CD4-positive, alpha-beta T cell treated with Interleukin-4 for 4 hours (primary cell): ENCODE data around the gene ANGPTL2.

Experiments used
- DNase-seq: peaks from one replicate; pipeline ENCODE4 v3.0.0-alpha.2; 2020

The ANGPTL2 gene

DNA sequence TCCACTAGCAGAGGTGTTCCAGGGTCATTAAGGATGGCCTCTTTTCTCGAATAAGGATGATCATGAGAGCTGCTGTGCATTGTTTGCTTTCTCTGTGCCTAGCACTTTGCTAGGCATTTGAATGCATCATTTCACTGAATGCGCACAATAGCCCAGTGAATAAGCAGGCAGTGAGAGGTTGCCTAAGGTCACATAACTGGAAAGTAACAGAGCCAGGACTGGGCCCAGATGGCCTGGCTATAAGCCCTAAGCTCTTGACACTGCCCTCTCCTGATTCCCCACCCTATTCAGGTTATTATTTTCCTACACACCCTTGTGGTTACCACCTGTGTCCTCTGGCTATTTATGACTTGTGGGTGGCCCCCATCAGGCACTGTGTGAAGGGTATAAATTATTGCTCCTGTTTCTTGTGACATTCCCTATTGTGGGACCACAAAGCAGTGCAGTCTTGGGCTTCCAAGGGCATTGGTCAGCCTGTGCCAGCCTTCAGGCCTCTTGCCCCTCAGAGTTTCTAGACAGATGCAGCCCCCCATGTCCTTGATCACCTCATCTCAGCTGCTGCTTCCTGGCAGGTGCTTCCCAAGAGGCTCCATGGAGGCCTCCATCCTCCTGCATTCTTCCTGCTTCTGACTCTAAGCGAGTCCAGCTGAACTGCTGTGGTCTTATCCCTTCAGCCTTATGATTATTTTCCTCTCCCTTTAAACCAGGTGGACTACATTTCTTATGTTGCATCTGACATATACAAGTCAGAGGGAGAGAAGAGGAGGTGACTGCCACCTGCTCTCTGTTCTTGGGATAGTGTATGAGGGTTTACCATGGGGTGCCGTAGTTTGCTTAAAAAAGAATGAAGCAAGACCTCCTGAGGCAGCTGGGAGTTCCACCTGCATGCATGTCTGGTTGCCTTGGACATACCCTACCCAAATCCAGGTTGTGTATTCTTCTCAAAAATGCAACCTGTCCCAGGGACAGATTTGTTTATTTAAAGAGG, 47.6 kb downstream of the ANGPTL2 start:
- no peak for DNase-seq

DNA sequence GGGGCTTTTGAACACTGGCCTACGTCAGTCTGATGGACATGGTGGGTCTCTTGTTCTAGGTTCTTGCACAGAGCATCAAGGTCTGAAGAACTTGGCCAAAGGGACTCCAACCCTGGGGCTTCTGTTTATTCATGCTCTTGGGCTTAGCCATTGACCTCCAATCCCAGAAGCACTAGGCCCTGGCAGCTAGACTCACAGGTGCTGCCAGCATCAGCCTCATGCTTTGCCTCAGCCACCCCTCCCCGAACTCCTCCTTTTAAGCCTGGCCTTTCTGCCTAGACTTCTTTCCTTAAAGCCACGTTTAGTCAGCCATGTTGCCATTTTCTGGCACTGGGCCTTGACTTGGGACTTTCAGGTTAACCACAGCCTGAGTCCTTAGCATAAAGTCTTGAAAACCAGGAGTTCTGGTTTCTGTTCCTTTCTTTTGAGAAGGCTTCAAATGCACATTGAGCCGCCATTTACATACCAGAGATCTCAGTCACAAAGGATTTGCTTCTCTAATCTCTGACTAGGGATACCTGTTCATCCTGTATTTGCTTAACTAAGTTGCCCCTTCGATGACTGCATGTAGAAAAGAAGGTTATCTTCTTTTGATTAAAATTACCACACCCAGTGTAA, 54.7 kb downstream of the ANGPTL2 start:
- DNase-seq, result no peak

DNA sequence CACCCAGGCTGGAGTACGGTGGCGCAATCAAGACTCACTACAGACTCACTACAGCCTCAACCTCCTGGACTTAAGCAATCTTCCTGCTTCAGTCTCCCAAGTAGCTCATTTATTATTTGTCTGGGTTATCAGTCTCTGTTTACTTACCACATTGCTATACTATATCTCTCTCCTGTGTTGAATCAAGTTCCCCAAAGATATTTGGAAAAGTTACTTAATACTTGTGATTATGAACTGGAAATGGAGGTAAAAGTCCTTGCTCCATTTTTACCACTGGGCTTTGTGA, 55.6 kb downstream of the ANGPTL2 start:
- DNase-seq, result no peak

DNA sequence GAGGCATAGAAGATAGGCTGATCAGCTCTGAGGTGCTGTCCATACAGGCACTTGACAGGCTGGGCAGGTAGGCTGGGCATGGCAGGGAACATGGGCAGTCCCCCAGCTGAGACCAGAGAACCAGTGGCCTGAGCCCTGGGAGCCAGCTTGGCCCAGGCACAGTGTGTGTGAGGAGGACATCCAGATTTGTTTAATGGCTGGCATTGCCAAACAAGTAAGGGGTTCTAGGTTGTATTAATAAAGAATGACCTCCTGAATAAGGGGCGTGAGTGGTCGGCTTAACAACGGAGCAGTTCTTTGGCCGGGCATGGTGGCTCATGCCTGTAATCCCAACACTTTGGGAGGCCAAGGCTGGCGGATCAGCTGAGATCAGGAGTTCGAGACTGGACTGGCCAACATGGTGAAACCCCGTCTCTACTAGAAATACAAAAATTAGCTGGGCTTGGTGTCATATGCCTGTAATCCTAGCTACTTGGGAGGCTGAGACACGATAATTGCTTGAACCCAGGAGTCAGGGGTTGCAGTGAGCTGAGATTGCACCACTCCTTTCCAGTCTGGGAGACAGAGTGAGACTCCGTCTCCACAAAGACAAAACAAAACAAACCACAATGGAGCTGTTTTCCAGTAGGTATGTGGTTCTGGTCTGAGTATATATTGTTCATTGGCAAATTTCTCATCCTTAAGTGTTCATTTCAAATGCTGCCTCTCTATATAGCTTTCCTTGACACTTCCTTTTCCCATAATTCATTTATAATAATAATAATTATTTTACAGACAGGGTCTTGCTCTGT, 56.2 kb downstream of the ANGPTL2 start:
- no peak for DNase-seq

DNA sequence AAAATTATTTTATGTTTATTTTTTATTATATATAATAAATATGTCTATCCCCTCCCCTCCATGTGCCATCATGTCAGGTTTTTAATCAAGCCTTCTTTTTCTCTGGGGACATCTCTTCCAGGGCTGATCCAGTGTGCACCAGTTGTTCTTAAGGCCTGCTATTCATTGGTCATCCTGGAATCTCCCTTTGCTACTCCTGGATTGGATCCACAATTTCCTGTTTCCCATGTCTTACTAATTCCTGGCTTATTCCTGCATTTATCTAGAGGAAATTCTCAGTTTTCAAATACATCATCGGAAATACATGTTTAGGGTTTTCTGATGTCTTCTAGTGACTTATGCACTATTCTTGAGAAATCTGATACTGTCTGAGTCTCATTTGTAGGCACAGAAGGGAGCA, 56.8 kb downstream of the ANGPTL2 start:
- DNase-seq, result no peak

DNA sequence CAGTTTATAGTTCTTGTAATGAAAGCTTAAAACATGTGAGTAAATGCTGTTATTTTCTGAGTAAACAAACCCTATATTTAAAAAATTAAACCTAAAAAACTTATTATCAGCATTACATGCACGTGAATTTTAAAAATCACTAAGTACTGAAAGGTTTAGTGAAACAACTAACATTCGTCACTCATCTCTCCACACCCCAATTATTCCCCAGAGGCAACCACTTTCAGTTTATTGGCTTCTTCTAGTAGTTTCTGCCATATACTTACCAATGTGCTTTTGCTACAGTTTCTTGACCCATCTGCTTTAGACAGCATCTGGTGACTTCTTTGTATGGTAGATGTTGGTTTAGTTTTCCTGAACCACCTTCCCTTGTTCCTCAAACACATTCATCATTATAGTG, 58.1 kb downstream of the ANGPTL2 start:
- no peak for DNase-seq

DNA sequence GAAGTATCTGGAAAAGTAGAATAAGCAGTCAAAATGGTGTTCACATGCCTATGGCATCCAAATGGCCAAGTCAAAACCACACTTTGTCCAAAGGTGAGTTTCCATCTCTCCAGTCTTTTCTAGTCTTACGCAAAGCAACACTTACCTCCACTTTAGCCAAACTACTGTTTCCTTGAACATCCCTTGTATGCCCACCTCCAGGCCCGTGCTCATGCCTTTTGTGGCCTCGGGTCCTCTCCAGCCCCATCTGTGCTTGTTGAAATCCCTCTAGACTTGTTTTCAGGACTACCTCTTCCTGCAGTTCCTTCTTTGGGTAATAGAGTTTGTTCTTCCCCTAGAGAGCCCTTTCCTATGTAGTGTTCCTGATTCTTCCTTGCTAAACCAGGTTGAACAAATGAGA, 61.0 kb downstream of the ANGPTL2 start:
- DNase-seq, result no peak

DNA sequence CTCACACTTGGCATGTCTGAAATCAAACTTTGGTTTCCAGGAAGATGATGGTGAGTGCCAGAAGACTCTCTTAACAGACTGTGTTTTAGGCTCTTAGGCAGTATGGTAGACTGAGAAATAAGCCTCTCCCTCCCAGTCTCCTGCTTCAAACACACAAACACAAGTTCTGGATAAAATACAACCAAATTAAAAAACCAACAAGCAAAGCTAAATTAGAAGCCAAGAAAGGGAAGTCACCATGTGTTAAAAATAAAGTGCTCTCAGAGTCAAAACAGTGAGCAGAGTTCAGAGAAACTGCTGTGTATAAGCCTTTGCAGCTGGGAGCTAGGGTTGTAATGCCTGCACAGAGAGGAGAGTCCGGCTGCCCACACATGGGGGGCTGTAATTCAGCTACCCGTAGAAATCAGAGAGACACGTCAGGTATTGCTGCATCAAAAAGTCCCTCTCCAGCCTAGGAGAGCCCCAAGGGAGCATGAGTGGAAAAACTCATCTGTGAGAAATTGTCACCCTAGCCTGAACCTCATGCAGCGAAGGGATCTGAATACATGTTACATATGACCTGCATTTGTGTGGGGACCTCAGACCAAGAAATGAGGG, 62.6 kb downstream of the ANGPTL2 start:
- DNase-seq, result no peak

DNA sequence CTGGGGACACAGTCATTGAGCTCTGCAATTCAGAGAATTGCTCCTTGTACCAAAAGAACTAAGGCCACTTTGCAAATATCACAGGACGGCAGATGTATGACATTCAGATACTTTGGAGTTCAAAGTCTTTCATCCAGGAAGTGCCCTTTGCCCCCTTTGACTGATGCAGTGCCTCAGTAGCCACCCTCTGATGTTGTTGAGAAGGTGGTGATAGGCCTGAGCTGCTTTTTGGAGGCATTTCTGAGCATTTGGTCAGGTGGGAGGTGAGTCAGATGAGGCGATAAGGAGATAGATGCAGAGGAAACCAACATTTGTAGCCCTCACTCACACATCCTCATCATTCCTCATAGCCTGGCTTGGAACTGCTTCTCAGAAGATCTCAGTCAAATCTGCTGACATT, 63.4 kb downstream of the ANGPTL2 start:
- DNase-seq, result no peak

DNA sequence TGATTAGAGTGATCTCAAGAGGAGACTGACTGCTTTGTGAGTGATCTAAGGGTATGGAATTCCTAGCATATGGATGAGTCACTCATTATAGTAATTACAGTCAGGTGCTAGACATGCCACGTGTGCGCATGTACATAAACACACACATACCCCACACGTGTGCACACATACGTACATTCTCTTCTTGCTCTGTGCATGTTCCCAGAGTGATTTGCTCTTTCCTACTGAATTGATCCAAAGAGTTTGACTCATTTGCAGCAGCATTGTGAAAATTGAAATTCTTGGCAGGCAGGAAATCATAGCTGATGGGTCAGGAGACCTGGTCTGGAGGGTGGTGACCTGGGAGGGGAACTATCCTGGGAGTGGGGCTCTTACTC, 63.8 kb downstream of the ANGPTL2 start:
- DNase-seq, result no peak

DNA sequence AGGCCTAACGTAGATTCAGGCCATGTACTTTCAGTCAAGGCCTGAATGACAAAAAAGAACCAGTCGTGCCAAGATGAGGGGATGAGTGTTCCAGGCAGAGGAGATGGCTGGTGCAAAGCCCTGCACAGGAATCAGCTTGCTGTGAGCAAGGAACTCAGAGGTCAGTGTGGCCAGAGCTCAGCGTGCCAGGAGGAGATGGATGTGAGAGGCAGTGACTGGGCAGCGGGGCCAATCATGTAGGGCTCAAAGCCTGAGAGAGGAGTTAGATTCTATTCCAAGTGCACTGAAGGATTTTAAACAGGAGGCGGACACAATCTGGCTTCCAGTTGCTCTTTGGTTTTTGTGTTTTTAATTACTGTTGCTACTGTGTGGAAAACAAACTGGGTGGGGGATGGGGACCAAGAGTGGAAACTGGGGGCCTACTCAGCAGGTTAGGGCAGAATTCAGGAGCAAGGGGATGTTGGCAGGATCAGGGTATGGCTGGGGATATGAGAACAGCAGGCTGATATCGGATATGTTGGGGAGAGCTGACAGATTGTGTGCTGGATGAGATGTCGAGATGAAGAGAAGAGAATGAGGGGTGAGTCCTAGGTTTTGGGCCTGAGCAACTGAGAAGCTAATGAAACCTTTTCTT, 64.3 kb downstream of the ANGPTL2 start:
- DNase-seq, result no peak

DNA sequence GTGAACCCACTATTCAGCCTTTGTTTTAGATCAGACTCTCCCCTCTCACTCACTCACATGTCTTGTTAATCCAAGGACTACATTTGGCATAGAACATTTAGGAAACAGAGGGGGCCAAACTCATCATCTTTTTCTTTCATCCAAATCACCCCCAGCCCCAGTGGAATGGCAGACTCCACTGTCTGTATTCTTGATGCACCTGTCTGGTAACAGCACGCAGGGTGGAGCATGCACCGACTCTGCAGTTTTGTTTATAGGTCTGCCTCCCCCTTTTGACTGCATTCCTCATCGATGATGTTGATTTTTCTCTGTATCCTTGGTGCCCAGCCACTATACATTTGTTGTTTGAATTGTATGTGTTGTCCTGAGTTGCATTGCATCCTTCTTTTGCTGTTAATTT, 66.0 kb downstream of the ANGPTL2 start:
- DNase-seq, result no peak

DNA sequence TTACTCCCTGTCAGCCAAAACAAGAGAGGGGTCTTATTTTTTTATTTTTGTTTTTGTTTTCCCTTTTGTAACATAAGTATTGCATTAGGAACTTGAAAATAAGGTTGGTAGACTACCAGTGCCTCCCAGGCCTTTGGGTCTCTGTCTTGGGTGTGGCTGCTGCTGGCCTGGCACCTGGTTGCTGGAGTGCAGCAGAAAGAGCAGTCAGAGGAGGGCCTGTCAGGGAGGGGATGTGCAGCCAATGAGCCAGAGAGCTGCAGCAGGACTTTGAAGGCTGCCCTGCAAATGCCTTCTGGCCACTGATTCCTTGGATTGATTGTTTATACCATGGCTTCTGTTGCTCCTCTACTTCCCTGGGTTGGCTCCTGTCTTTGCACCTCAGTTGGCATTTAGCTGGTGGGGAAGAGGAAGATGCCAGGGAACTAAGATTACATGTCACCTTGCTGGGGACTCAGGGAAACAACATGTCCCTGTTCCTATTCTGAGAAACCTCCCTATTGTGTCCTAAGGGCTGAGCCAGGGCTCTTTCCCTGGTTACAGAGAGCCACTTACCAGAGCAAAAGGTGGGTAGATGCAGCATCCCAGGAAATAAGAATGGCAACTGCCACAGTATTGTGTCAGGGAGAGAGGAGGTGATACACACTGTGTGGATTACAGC, 66.6 kb downstream of the ANGPTL2 start:
- no peak for DNase-seq

DNA sequence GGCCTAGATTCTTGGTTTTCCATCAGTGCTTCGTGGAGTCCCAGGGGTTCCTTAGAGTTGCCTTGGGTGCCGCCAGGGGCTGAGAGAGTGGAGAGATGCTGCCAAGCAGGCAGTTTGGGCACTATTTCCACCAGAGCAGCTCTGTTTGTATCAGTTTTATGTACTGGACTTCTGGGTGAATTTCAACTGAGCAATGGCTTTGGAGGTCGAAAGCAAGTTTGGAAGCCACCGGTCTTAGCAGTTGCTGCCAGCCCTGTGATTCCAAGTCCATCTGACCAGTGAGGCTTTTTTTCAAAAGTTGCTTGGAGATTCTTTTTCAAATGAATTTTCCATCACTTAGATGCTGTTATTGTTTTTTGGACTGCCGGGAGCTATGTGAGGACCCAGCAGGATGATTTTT, 68.5 kb downstream of the ANGPTL2 start:
- DNase-seq, result no peak

DNA sequence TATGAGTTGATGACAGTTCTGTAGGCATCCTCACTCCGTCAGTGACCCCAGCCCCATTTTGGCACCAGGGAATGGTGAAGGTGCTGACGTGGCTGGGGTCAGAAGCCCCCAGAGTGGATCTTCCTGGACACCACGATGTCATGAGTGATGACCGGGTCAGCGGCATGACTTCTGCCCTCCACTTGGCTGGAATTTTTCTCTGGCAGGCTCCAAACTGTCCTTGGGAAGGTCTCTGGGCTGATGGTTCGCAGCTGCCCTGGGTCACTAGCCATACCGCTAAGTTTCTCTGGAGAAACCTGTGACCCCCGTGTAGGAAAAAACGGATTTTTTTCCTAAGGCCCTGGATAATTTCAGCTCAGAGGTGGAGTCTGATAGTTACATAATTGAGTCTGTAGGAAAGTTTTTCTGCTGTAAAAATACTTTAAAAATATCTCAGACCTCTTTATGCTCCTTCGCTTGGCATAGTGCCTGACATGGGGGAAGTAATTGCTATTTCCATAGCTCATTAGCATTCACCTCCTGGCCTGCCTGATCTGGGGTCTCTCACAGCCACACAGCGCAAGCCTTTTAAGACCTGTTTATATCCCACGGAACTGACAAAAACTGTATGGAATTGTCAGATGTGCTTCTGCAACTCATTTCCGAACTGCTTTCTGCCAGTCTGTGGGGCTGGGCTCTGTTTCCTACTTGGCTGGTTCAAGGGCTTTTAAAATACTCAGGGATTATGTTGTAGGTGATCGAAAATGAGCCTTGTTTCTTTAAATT, 69.2 kb downstream of the ANGPTL2 start:
- no peak for DNase-seq

DNA sequence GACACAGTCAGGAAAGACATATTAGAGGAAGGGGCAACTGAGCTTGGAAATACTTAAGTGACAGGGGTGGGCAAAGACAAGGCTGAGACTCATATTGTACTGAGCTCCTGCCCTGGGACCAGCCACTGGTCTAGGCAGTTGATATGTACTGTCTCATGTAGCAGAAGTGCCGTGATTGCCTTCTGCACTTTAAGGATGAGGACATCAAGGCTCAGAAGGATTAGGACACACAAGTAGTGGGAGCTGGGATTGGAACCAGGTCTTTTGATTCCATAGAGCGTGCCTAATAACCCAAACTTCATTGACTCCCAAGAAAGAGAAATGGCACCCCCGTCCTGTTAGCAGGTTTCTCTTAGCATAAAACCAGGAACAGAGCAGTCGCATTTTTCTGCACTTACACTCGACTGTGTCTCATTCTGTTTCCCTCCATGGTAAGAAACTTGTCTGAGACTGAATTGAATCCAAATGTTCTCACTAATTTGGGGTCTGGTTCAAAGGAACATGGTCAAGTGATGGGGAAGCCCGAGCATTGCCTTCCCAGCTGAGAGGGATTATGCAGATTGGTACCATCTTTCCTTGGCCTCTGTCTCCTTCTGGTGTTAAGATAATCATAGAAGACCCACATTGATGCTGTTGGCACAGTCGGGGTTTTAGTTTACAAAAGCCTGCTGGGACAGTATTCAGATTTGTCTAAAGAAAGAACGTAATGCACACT, 70.4 kb downstream of the ANGPTL2 start:
- no peak for DNase-seq

DNA sequence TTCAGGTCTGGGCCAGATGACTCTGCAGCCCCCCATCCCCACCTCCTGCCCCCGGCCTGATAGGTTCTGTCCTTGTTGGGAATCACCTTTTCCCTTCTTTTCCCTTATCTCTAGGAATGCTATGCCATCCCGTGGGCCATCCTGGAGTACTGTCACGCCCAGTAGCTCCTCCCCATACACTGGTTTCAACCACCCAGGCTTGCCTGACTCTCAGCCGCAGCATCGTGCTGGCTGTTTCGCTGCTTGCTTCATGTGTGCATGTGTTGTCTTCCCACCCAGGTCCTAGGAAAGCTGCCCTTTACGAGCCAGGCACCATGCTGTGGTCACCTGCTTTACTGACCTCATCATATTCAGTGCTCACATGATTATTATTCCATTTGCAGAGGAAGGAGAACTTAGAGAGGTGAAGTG, 71.8 kb downstream of the ANGPTL2 start:
- DNase-seq, result no peak

DNA sequence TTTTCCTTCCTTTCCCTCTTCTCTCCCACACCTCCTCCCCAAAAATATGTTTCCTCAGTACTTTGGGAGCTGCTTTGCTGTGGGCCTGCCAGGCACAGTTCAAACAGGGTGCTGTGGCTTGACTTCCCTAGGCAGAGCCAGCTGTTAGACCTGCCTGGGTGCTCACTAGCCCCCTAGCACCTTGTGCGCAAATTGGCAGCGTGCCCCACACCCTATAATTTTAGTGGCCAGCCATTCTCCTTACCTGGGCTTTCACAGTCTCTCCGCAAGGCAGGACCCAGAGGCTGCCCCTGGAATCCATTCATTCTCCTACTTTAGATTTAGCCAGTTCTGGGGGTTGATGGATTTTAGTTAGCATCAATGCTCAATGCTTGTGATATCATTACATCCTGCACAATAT, 72.3 kb downstream of the ANGPTL2 start:
- DNase-seq, result no peak

DNA sequence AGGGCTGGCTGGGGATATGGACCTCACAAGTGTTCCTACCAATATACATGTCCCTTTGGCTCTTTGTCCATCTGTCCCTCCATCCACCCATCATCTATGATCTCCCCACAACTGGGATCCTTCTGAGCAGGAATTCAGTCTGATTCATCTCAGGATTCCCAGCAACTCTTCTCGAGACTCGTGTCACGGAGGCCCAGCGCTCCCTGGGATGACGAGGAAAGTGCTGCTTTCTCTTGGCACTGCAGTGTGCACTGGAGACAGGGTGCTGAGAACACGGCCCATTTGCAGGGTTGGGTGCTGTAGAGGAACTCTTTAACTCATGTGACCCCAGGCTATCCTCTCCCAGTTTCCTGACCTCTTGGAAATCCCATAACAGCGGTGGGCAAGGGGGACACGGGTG, 72.9 kb downstream of the ANGPTL2 start:
- no peak for DNase-seq

DNA sequence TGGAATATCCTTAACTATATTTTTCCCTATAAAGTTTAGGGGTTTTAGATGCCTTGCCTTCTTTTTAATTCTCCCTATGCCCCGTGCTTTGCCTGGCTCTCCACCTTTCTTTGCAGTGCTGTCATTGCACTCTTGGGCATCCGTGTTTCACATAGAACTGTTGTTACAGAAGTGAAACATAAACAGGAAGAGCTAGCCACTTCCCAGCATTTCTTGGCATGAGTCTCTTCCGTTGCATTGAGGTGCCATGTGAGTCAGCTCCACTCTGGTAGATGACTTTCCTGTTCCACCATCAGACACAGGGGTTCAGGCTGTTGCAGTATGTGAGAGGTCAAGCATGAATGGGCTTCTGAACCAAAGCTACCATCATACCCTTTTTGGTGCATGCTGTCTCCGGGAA, 73.4 kb downstream of the ANGPTL2 start:
- DNase-seq, result peak; percentile 41

DNA sequence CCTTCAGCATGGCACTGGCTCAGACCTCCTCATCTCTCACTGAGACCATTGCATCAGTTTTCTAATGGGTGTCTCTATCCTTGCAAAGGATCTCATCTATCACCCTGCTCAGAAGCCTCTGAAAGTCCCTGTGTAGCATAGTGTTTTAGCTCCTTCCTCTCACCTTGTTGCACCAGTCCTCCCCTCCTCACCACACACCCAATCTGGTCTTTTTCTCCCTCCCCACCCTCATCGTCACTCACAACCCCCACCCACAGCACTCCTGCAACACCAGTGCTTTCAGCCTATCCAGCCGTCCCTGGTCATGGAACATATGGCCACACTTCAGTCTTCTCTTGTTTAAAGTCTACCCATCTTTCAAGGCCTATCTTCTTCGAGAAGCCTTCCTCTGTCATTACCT, 74.5 kb downstream of the ANGPTL2 start:
- no peak for DNase-seq
